Peyer's patch (tissue), 4 donors: ENCODE data around the gene CD300E. TPM values are rescaled to one million over a fixed set of nuclear protein-coding genes. Genes with fewer than 3 reads are reported as not detected.

ENCODE experiments used
- DNase-seq, 3 donors: peaks; one replicate each; pipeline ENCODE4 v3.0.0-alpha.2; 2017 to 2019
- H3K27ac ChIP-seq, 4 donors: fragments of 200-600 bp; sonication (generic); one replicate each; pipeline ENCODE4 v1.5.1; 2016 to 2019
- H3K27me3 ChIP-seq, 2 donors: fragments of 200-600 bp; sonication (generic); one replicate each; pipeline ENCODE4 v1.5.1; 2019
- H3K36me3 ChIP-seq, 3 donors: fragments of 200-600 bp; sonication (generic); one replicate each; pipeline ENCODE4 v1.5.1; 2016 to 2019
- H3K4me1 ChIP-seq, 4 donors: fragments of 200-600 bp; sonication (generic); one replicate each; pipeline ENCODE4 v1.5.1; 2016 to 2019
- H3K4me3 ChIP-seq, 4 donors: fragments of 200-600 bp; sonication (generic); 1 replicate in 3 of 4; 2 replicates in 1 of 4; pipeline ENCODE4 v1.5.1; 2016 to 2019; ENCODE audit warnings: mild to moderate bottlenecking in 1 of 4
- H3K9me3 ChIP-seq, 4 donors: fragments of 200-600 bp; sonication (generic); one replicate each; pipeline ENCODE4 v1.5.1; 2016 to 2019; ENCODE audit warnings: mild to moderate bottlenecking in 1 of 4
- POLR2A ChIP-seq, 2 donors: fragments of 450-650 bp; IDR thresholded peaks; one replicate each; pipeline ENCODE4 v1.5.1; 2017; ENCODE audit warnings: antibody characterized with exemption in 2 of 2, mild to moderate bottlenecking in 2 of 2, moderate library complexity in 2 of 2
- total RNA-seq, 4 donors: library from RNA; depleted of rRNA; stranded (reverse); fragments of >200 nt; gene quantifications; one replicate each; pipeline ENCODE4 v1.1.0, GENCODE V29; 2016
- TF ChIP-seq, protein P1 (sequence below), 6 experiments: fragments of 450-650 bp in 4 of 6; fragments of 200-600 bp in 2 of 6; sonication (generic) in 1 of 6; IDR thresholded peaks; one replicate each; pipeline ENCODE4 v1.5.1; 2017 to 2019; ENCODE audit warnings: antibody characterized with exemption in 6 of 6, mild to moderate bottlenecking in 3 of 6, moderate library complexity in 1 of 6

CD300E gene
- not detected for total RNA-seq

- Histone ChIP-seq H3K36me3 (no peaks in the 10 kb centered on the region), H3K27me3 (no peaks in the 10 kb centered on the region), H3K4me1 (no peaks in the 10 kb centered on the region), H3K27ac (no peak within 1 kb of the TSS), H3K4me3 (no peak within 1 kb of the TSS), H3K9me3 (no peaks in the 10 kb centered on the region)
- TF ChIP-seq, protein P1, sequence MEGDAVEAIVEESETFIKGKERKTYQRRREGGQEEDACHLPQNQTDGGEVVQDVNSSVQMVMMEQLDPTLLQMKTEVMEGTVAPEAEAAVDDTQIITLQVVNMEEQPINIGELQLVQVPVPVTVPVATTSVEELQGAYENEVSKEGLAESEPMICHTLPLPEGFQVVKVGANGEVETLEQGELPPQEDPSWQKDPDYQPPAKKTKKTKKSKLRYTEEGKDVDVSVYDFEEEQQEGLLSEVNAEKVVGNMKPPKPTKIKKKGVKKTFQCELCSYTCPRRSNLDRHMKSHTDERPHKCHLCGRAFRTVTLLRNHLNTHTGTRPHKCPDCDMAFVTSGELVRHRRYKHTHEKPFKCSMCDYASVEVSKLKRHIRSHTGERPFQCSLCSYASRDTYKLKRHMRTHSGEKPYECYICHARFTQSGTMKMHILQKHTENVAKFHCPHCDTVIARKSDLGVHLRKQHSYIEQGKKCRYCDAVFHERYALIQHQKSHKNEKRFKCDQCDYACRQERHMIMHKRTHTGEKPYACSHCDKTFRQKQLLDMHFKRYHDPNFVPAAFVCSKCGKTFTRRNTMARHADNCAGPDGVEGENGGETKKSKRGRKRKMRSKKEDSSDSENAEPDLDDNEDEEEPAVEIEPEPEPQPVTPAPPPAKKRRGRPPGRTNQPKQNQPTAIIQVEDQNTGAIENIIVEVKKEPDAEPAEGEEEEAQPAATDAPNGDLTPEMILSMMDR (IDR thresholded peaks at IDR 0.05): no peak
- no peak for TF ChIP-seq POLR2A (IDR thresholded peaks at IDR 0.05)
- no peak for DNase-seq
Observed at GRCh38 chr17:74623693-74624093, at the start of gene CD300E. CD300E (minus strand) TSS chr17:74623738; CDS start chr17:74623621, 117 bp downstream.

GRCh38 chr17:74671031-74671771 lies 47.7 kb upstream of the CD300E start:
- Histone ChIP-seq H3K4me3 (no peak overlapping the region), H3K36me3 (no peaks in the 10 kb centered on the region), H3K4me1 (no peaks in the 10 kb centered on the region), H3K27ac (no peak overlapping the region), H3K27me3 (peaks cover 0 to 3% of the 10 kb centered on the region in 2 donors), H3K9me3 (no peaks in the 10 kb centered on the region)
- DNase-seq: peak; percentile 39 to 74 (median 68)
- TF ChIP-seq, protein P1 (IDR thresholded peaks at IDR 0.05): no peak
- no peak for TF ChIP-seq POLR2A (IDR thresholded peaks at IDR 0.05)

GRCh38 chr17:74670329-74670728 lies 46.8 kb upstream of the CD300E start:
- Histone ChIP-seq H3K27ac (no peak overlapping the region), H3K4me1 (no peaks in the 10 kb centered on the region), H3K36me3 (no peaks in the 10 kb centered on the region), H3K4me3 (no peak overlapping the region), H3K9me3 (no peaks in the 10 kb centered on the region), H3K27me3 (peaks cover 0 to 3% of the 10 kb centered on the region in 2 donors)
- no peak for TF ChIP-seq POLR2A (IDR thresholded peaks at IDR 0.05)
- TF ChIP-seq, protein P1 (IDR thresholded peaks at IDR 0.05): no peak
- DNase-seq: no peak

DNA sequence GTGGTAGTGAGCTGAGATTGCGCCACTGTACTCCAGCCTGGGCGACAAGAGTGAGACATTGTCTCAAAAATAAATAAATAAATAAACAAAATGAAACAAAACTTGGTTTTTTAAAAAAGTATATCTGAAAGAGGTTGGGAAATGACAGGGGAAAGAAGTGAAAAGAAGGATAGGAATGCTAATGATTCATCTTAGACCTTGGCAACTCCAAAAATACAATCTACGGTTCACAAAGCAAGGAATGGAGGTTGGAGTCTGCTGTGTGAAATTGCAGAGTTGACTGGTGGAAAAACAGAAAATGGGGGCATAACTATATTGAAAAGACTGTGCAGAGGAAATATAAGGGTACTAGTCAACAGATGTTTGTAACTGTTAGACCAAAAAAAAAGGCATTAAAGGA lies 40.0 kb upstream of the CD300E start:
- Histone ChIP-seq H3K27ac (no peak overlapping the region), H3K4me3 (no peak overlapping the region), H3K27me3 (no peaks in the 10 kb centered on the region), H3K4me1 (no peaks in the 10 kb centered on the region), H3K9me3 (no peaks in the 10 kb centered on the region), H3K36me3 (no peaks in the 10 kb centered on the region)
- TF ChIP-seq, protein P1 (IDR thresholded peaks at IDR 0.05): no peak
- no peak for TF ChIP-seq POLR2A (IDR thresholded peaks at IDR 0.05)
- DNase-seq: no peak

DNA sequence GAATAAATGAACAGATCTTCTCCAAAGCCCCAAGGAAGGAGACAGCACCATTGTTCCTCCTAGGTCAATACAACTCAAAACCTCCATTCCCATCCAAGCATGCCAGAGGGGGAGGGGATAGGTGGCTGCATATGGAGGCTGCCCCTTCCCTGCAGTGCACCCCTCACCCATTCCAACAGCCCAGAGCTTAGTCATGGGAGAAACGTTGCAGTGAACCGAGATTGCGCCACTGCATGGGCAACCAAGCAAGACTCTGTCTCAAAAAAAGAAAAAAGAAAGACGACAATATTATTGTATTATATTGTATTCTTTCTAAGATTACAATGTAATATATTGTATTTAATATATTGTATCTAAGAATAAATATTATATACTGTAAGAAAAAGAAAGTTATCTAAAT lies 36.4 kb upstream of the CD300E start:
- H3K27me3 ChIP-seq: no peaks in the 10 kb centered on the region
- no peak overlapping the region for H3K4me3 ChIP-seq
- no peak overlapping the region for H3K27ac ChIP-seq
- H3K4me1 ChIP-seq: no peaks in the 10 kb centered on the region
- no peak for TF ChIP-seq POLR2A (IDR thresholded peaks at IDR 0.05)
- TF ChIP-seq, protein P1 (IDR thresholded peaks at IDR 0.05): no peak
- DNase-seq: peak in 1 of 3 donors; percentile 14
- no peaks in the 10 kb centered on the region for H3K9me3 ChIP-seq
- H3K36me3 ChIP-seq: no peaks in the 10 kb centered on the region
